GM18909 (cell line): ENCODE measurements around the gene FBLN1.

ENCODE experiments used
- ATAC-seq: cut with Tn5 transposase; IDR thresholded peaks from one replicate; pipeline ENCODE4 v1.9.1; 2021; ENCODE audit warnings: mild to moderate bottlenecking; ENCODE audit not compliant: unreplicated experiment, poor library complexity

FBLN1 gene

GRCh38 chr22:45563362-45564040, 60.8 kb downstream of the FBLN1 start:
- ATAC-seq: no peak

GRCh38 chr22:45564349-45565030, 61.8 kb downstream of the FBLN1 start:
- no peak for ATAC-seq

- ATAC-seq: no peak
These were observed 62.5 kb downstream of the FBLN1 start for GRCh38 chr22:45565171-45565570.

GRCh38 chr22:45565973-45566372, 63.3 kb downstream of the FBLN1 start:
- no peak for ATAC-seq

DNA sequence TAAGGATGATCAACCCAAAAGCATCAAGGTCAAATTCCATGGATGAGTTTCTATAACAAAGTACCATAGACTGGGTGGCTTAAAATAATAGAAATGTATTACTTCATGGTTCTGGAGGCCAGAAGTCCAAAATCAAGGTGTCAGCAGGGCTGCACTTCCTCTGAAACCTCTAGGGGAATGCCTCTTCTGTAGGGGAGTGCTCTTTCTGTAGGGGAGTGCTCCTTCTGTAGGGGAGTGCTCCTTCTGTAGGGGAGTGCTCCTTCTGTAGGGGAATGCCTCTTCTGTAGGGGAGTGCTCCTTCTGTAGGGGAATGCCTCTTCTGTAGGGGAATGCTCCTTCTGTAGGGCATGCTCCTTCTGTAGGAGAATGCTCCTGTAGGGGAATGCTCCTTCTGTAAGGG, 65.5 kb downstream of the FBLN1 start:
- ATAC-seq: no peak

- ATAC-seq: no peak
These were observed 68.4 kb downstream of the FBLN1 start for GRCh38 chr22:45571089-45571488.

DNA sequence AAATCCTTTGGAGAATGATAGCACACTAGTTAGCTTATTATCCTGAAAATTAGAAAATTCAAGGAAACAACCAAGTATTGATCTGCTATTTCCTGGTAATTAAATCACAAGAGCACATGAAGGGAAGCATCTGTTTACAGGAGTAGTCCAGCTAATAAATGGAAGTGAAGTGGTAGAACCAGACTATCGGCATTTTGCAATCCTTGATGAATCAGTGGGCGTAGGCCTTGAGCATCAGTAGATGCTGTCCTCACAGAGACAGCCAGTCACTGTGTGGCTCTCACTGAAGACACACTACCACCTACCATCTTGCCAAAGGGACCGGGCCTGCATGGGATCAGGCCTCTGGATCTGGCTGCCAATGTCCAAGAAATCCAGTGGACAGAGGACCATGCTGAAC, 69.8 kb downstream of the FBLN1 start:
- ATAC-seq: no peak

DNA sequence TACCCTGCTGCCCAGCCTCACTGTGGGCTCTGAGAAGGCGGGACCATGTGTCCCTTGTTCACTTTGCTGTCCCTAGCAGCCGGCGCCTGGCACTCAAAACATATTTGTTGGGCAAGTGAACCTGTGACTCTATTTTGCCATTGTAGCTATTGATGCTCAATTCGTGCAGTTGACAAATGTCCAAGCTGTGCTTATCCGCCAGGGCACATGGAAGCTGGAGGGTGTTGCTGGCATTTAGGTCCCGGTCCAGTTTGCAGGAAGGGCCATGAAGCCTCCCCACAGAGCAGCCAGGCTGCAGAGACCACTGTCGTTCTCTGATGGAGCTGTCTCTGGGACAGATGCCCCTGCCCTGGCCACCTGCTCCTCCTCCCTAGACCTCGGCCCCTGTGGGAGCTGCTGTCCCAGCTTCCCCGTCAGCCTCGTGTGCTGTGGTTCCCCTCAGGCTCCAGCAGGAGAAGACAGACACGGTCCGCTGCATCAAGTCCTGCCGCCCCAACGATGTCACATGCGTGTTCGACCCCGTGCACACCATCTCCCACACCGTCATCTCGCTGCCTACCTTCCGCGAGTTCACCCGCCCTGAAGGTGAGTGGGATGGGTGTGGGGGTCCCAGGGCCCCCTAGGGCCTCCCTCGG, 71.5 kb downstream of the FBLN1 start:
- no peak for ATAC-seq

- no peak for ATAC-seq
These were observed 72.5 kb downstream of the FBLN1 start for GRCh38 chr22:45575173-45575572.

DNA sequence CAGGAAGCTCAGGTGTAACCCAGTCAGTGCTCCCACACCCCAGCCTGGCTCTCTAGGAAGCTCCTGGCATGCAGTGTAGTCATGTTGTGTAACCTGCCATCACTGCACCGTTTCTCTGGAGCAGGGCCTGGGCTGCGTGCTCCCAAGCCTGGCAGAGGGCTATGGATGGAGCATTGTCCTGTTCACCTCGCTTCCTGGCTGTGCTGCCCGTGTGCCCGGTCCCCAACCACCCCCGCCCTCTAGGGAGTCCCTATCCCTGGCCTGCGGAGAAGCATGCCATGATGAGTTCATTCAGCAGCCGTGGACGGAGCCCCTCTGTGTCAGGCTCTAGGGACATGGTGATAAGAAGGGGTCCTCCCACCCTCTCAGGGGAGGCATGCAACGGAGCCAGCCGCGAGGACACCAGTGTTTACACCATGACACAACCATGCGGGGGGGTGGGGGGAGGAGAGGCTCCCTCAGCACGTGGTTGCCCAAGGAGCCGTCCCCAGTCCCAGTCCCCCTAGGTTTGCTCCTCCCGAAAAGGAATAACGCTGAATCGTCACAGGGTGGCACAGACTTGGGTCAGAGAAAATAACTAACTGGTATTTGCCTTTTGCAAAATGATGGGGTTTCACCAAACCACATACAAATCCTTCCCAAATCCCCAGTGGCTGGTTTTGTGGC, 73.1 kb downstream of the FBLN1 start:
- no peak for ATAC-seq

GRCh38 chr22:45576273-45576625, 73.6 kb downstream of the FBLN1 start:
- ATAC-seq: no peak

- no peak for ATAC-seq
These were observed 74.2 kb downstream of the FBLN1 start for GRCh38 chr22:45576730-45577464.

- no peak for ATAC-seq
These were observed 75.3 kb downstream of the FBLN1 start for GRCh38 chr22:45577746-45578523.

DNA sequence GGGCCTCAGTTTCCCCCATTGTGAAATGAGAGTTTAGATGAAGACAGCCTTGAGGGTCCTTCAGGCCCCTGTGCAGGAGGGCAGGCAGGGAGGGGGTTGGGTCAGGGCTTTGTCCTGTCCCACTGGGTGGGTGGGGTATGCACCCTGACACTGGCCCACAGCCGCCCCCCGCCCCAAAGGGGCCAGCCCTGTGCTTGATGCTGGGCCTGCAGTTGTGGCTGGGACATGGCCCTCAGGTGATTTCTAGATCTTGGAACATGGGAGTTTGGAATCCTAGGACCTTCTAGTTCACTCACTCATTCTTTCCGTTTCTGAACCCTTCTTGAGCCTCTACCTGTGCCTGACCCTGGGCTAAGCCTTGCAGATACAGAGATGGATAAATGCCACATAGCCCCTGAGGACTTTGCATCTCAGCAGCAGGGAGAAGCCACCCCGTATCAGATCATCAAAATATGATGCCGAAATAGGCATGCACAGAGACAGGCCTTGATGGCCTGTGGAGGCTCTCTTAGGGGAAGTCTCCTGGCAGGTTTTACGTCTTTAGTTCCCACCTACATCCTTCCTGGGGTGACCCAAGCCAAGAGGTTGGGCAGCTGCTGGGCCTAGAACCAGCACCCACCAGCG, 76.0 kb downstream of the FBLN1 start:
- ATAC-seq: no peak

DNA sequence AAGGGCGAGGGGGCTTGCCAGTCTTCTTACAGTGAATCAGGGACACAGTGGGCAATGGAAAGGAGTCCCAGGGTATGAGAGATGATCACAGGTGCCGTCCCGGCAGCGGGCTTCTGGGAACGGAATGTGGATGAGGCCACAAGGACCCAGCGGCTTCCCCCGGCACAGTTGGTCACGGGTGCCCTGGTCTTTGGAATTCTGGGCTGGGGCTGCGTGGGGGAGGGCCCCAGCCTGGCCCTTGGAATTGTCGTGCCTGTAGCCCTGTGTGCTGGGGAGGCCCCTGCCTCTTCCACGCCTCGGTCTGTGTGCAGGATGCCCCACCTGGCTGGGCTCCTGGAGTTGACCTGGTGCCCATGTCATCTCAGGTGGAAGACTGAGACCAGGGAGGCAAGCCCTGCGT, 76.6 kb downstream of the FBLN1 start:
- no peak for ATAC-seq

- ATAC-seq: no peak
These were observed 77.4 kb downstream of the FBLN1 start for GRCh38 chr22:45579806-45580725.

DNA sequence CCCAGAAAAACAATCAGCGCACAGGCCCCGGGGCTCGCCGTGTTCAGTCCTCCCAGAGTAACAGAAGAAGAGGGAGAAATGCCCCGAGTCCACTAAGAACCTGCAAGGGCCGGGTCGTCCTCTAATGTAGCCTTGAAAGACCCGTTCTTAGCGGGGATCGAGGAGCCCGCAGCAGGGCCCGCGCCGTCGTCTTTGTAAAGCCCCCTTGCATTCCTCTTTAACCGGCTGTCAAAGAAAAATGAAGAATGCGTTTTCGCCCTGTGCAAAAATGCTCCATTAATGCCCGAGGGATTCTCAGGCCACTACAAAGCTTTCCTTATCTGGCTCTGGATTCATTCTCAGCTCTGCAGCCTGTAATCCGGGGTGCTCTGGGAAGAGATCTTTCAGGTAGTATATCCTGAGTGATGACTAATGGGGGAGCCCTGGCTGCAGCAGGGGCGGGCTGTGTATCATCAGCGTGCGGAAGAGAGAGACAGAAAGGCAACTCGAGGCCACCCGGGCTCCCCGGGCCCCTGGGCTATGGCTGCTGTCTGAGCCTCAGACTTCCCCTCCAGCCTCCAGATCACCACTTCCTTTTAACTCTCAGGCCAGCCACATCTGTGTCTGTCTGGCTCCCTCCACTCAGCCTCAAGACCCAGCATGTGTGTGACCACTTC, 78.2 kb downstream of the FBLN1 start:
- no peak for ATAC-seq

DNA sequence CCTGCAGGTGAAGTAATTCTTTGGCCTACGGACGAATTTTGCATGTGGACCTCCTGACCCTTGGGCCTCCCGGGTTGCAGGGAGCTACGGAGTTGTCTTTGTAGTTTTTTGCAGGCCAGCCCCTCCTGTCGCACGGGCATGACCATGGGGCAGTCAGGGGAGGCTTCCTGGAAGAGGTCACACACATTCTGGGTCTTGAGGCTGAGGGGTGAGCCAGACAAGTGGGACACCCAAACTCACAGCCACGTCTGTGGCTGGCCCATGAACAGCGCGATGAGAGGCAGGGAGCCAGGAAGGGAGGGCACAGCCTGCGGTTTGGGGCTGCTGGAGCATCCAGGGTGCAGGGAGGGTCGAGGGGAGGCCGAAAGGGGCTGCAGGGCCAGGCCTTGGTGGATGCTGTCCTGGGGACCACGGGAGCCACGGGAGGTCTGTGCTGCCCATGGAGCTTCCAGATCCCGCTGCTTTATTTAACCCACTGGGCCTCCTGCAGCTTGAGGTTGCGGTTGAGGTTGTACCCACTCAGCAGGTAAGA, 78.9 kb downstream of the FBLN1 start:
- no peak for ATAC-seq
